GM23248 (cell line): ENCODE measurements around the gene APP. TPM values are rescaled to one million over a fixed set of nuclear protein-coding genes. Genes with fewer than 3 reads are reported as not detected.

Experiments
- DNase-seq: peaks from one replicate; pipeline ENCODE4 v3.0.0-alpha.2; 2015
- H2AFZ ChIP-seq: fragments of 200-600 bp; sonication (generic); 2 replicates; pipeline ENCODE4 v1.6.1; 2016; ENCODE audit warnings: antibody characterized with exemption
- H3F3A ChIP-seq: fragments of 200-600 bp; sonication (generic); 2 replicates; pipeline ENCODE4 v1.6.1; 2016; ENCODE audit warnings: mild to moderate bottlenecking, antibody characterized with exemption, mixed run types; ENCODE audit not compliant: insufficient read depth
- H3K27ac ChIP-seq: fragments of 200-600 bp; sonication (generic); 2 replicates; pipeline ENCODE4 v1.5.1; 2016; ENCODE audit warnings: mild to moderate bottlenecking
- H3K27me3 ChIP-seq: fragments of 200-600 bp; sonication (generic); replicated peaks from 2 replicates; pipeline ENCODE4 v1.6.1; 2016; ENCODE audit warnings: mild to moderate bottlenecking; ENCODE audit not compliant: insufficient read depth
- H3K36me3 ChIP-seq: fragments of 200-600 bp; sonication (generic); 2 replicates; pipeline ENCODE4 v1.6.1; 2016; ENCODE audit warnings: low read depth, mild to moderate bottlenecking
- H3K4me1 ChIP-seq: fragments of 200-600 bp; sonication (generic); 2 replicates; pipeline ENCODE4 v1.6.1; 2016; ENCODE audit warnings: mild to moderate bottlenecking; ENCODE audit not compliant: insufficient read depth
- H3K4me2 ChIP-seq: fragments of 200-600 bp; sonication (generic); one replicate; pipeline ENCODE4 v1.6.1; 2016; ENCODE audit warnings: mild to moderate bottlenecking; ENCODE audit not compliant: unreplicated experiment
- H3K4me3 ChIP-seq: fragments of 200-600 bp; sonication (generic); 2 replicates; pipeline ENCODE4 v1.5.1; 2016; ENCODE audit warnings: mild to moderate bottlenecking
- H3K79me2 ChIP-seq: fragments of 200-600 bp; sonication (generic); 2 replicates; pipeline ENCODE4 v1.6.1; 2016; ENCODE audit warnings: mild to moderate bottlenecking; ENCODE audit not compliant: insufficient read depth
- H3K9ac ChIP-seq: fragments of 200-600 bp; sonication (generic); 2 replicates; pipeline ENCODE4 v1.6.1; 2016; ENCODE audit warnings: mild to moderate bottlenecking
- H3K9me2 ChIP-seq: fragments of 200-600 bp; sonication (generic); 2 replicates; pipeline ENCODE4 v1.6.1; 2016; ENCODE audit warnings: mixed run types, mild to moderate bottlenecking, moderate library complexity; ENCODE audit not compliant: insufficient read depth
- H3K9me3 ChIP-seq: fragments of 200-600 bp; sonication (generic); one replicate; pipeline ENCODE4 v1.6.1; 2017; ENCODE audit warnings: low read depth
- H4K20me1 ChIP-seq: fragments of 200-600 bp; sonication (generic); 2 replicates; pipeline ENCODE4 v1.6.0; 2016; ENCODE audit not compliant: insufficient read depth
- EZH2 ChIP-seq: fragments of 200-600 bp; sonication (generic); IDR thresholded peaks from 2 replicates; pipeline ENCODE4 v1.6.1; 2018; ENCODE audit warnings: antibody characterized with exemption, mild to moderate bottlenecking; ENCODE audit not compliant: insufficient read depth, poor library complexity, severe bottlenecking
- EZH2phosphoT487 ChIP-seq: fragments of 200-600 bp; sonication (generic); IDR thresholded peaks from 2 replicates; pipeline ENCODE4 v1.6.1; 2018; ENCODE audit warnings: antibody characterized with exemption, moderate library complexity, mild to moderate bottlenecking, low read depth; ENCODE audit not compliant: insufficient read depth
- WGBS, 2 experiments: methylation state at CpG; one replicate each; pipeline ENCODE4 v1.1.6; 2015 to 2017; ENCODE audit warnings: low lambda C conversion rate in 2 of 2, low coverage in 1 of 2; ENCODE audit errors: missing lambda C conversion rate in 2 of 2; 5-methylcytosine and 5-hydroxymethylcytosine counted together
- in situ Hi-C: fragments of 300-500 bp; cut with MboI; formaldehyde crosslinking; loops from 2 replicates; pipeline ENCODE4 v1.15.0; 2020
- polyA plus RNA-seq: library from polyadenylated mRNA; unstranded; fragments of >200 nt; fragmentation: Nextera tagmentation; extraction: Ambion mirVana; gene quantifications from 2 replicates; pipeline ENCODE4 v1.2.1, GENCODE V29; 2016
- total RNA-seq: library from RNA; depleted of rRNA; stranded (reverse); fragments of >200 nt; shearing (Covaris generic); gene quantifications from 2 replicates; pipeline ENCODE4 v1.2.3, GENCODE V29; 2014

APP gene
- total and polyA plus RNA-seq, 2 experiments from 2014 or later: 35.0 to 292 TPM

- TF ChIP-seq EZH2 (no peak), EZH2phosphoT487 (no peak)
- no peak overlapping the region for H3K4me2 ChIP-seq
- no peaks in the 10 kb centered on the region for H3K9me3 ChIP-seq
- no peaks in the 10 kb centered on the region for H4K20me1 ChIP-seq
- no peak for DNase-seq
- in situ Hi-C loops: no loop called here
- H3K79me2 ChIP-seq: no peaks in the 10 kb centered on the region
- H3K27ac ChIP-seq: no peak overlapping the region
- no peak overlapping the region for H3K4me3 ChIP-seq
- H2AFZ ChIP-seq: no peak overlapping the region
- H3K27me3 ChIP-seq: no peaks in the 10 kb centered on the region
- no peak overlapping the region for H3K9ac ChIP-seq
- H3K9me2 ChIP-seq: no peaks in the 10 kb centered on the region
- H3K36me3 ChIP-seq: peaks cover 49% of the 10 kb centered on the region
- H3K4me1 ChIP-seq: no peaks in the 10 kb centered on the region
- no peaks in the 10 kb centered on the region for H3F3A ChIP-seq
These were observed 193.4 kb downstream of the APP start for GRCh38 chr21:25977068-25977611.

DNA sequence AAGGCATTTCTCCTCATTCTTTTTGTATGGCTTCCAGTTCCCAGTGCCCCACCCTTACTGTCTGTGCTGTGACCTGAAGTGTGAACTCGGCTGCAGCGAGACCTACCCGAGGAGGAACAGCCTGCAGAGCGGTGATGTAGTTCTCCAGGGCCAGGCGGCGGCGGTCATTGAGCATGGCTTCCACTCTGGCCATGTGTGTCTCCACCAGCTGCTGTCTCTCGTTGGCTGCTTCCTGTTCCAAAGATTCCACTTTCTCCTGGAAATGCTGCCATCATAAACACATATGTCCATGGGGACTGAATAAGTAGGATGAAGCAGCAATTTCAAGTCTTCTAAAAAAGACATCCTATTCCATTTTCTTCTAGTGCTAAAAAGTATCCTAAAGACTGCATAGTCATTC is 195.6 kb downstream of the APP start:
- Histone ChIP-seq H4K20me1 (no peaks in the 10 kb centered on the region), H3K36me3 (peaks cover 56% of the 10 kb centered on the region), H3K9ac (no peak overlapping the region), H3K79me2 (no peaks in the 10 kb centered on the region), H3K27ac (no peak overlapping the region), H3K4me2 (no peak overlapping the region), H3K4me3 (no peak overlapping the region), H3K4me1 (no peaks in the 10 kb centered on the region), H2AFZ (no peak overlapping the region), H3K9me2 (no peaks in the 10 kb centered on the region), H3F3A (no peaks in the 10 kb centered on the region), H3K9me3 (no peaks in the 10 kb centered on the region), H3K27me3 (no peaks in the 10 kb centered on the region)
- no peak for TF ChIP-seq EZH2
- no peak for TF ChIP-seq EZH2phosphoT487
- WGBS, 2 experiments: 98% methylated on average over 8 of the region's 8 CpGs
- no peak for DNase-seq
- in situ Hi-C loops: no loop called here

DNA sequence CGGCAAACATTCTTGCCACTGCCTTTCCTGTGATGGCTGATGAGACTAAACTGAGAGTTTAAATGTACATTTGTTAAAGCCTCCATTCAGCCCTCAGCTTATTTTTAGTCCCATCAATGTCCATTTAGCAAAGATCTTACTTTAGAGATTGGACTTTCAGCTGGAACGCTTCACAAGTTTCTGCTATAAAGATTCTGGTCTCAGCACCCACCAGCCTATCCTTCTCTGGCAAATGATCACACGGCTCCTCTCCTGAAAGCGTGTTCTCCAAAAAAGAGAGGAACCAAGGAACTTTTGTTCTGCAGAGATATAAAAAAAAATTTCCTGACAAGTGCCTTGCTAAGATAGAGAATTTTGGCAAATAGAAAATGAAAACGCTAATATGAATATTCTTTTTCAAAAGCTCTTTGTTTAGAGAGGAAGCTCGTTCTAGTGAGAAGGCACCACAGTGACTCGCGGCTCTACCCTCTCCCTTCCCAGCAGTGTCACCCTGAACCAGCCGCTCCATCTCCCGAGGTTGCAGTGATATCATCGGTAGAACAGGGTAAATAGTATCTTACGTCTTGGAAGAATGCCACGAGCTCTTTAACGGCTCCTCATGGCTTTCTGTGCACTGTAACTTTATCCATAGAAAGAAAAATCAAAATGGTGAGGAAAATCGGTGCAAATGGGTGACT is 200.2 kb downstream of the APP start:
- H3K27ac ChIP-seq: no peak overlapping the region
- no peak overlapping the region for H2AFZ ChIP-seq
- no peak overlapping the region for H3K4me2 ChIP-seq
- WGBS, 2 experiments: 91 to 92% methylated on average over 15 of the region's 15 CpGs
- H4K20me1 ChIP-seq: no peaks in the 10 kb centered on the region
- DNase-seq: no peak
- H3K36me3 ChIP-seq: peaks cover 41% of the 10 kb centered on the region
- no peaks in the 10 kb centered on the region for H3K4me1 ChIP-seq
- no peak overlapping the region for H3K4me3 ChIP-seq
- no peaks in the 10 kb centered on the region for H3K9me3 ChIP-seq
- no peak overlapping the region for H3K9ac ChIP-seq
- in situ Hi-C loops: no loop called here
- no peaks in the 10 kb centered on the region for H3F3A ChIP-seq
- H3K79me2 ChIP-seq: no peaks in the 10 kb centered on the region
- H3K9me2 ChIP-seq: no peaks in the 10 kb centered on the region
- TF ChIP-seq EZH2phosphoT487 (no peak), EZH2 (no peak)
- H3K27me3 ChIP-seq: no peaks in the 10 kb centered on the region

DNA sequence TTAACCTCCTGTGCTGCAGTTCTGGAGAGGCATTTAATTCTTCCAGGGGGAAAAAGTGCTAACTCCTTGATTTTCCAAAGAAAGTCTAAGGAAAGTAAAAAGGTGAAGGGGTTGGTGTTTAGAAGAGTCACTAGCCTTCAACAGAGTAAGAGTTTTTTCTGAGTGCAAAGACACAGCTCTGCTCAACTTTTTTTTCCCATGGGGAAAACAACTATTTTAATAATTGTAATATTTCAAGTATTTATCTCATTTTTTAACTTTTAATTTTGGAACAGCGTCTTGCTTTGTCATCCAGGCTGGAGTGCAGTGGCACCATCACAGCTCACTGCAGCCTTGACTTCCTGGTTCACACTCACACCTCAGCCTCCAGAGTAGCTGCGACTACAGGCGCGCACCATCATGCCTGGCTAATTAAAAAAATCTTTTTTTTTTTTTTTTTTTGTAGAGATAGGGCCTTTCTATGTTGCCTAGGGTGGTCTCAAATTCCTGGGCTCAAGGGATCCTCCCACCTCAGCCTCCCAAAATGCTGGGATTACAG is 202.6 kb downstream of the APP start:
- Histone ChIP-seq H3K36me3 (peaks cover 21% of the 10 kb centered on the region), H3K4me3 (no peak overlapping the region), H3K79me2 (no peaks in the 10 kb centered on the region), H3K4me2 (no peak overlapping the region), H3K9me3 (no peaks in the 10 kb centered on the region), H4K20me1 (no peaks in the 10 kb centered on the region), H3F3A (peaks cover 9% of the 10 kb centered on the region; the same call in 1 of the 2 replicates), H3K9me2 (no peaks in the 10 kb centered on the region), H3K27ac (no peak overlapping the region), H3K9ac (no peak overlapping the region), H3K27me3 (no peaks in the 10 kb centered on the region), H3K4me1 (0 out of 2 replicates have a peak, but pooled peaks cover 3% of the 10 kb centered on the region), H2AFZ (no peak overlapping the region)
- in situ Hi-C loops: no loop called here
- DNase-seq: no peak
- 95 to 98% methylated on average over 4 of the region's 4 CpGs for WGBS, 2 experiments
- TF ChIP-seq EZH2phosphoT487 (no peak), EZH2 (no peak)
